Measurements from ENCODE around the gene LHFPL6. TPM values are rescaled to one million over a fixed set of nuclear protein-coding genes. Genes with fewer than 3 reads are reported as not detected.

Gene LHFPL6
- polyA plus RNA-seq, 3 donors: 0.14 to 0.59 (median 0.46) TPM

DNA sequence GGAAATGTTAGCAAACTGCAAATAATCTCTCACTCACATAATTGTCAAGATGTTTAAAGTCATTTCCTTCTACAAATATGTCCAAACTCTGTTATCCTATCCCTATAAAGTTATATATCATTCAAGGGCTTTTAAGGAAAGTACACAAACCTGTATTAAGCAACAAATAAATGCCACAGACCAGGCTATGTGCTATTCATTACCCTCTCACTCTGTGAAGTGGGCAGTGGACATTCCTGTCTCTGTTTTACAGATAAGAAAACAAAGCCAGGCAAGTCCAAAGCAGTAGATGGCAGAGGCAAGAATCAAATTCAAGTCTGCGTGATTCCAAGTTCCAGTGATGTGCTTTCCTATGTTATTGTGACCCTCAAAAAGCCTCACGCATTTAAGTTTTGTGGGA lies 140.6 kb downstream of the LHFPL6 start:
- Histone ChIP-seq H3K4me3 (replicated peaks in 1 of 3; ENCODE audit: low read depth in 2 of 3, low read length in 3 of 3) (no peak overlapping the region), H3K79me2 (ENCODE audit: insufficient read depth, low read length) (no peaks in the 10 kb centered on the region), H3K9me3 (replicated peaks in 1 of 2; ENCODE audit: control insufficient read depth in 1 of 2, insufficient read depth in 1 of 2, low read length in 2 of 2) (no peaks in the 10 kb centered on the region), H3K36me3 (replicated peaks in 1 of 2; ENCODE audit: control insufficient read depth in 1 of 2, insufficient read depth in 2 of 2, low read length in 2 of 2) (no peaks in the 10 kb centered on the region), H3K4me1 (ENCODE audit: control insufficient read depth in 1 of 2, insufficient read depth in 2 of 2, low read length in 2 of 2) (no peaks in the 10 kb centered on the region), H3K9ac (ENCODE audit: insufficient read depth, low read length, poor library complexity, severe bottlenecking) (no peak overlapping the region), H3K27me3 (ENCODE audit: control insufficient read depth in 2 of 2, insufficient read depth in 2 of 2, low read length in 2 of 2) (no peaks in the 10 kb centered on the region), H3K27ac (ENCODE audit: low read depth in 1 of 2, low read length in 2 of 2) (no peak overlapping the region), H4K20me1 (ENCODE audit: insufficient read depth, low read length) (no peaks in the 10 kb centered on the region), H2AFZ (ENCODE audit: insufficient read depth, low read depth, low read length, poor library complexity, severe bottlenecking) (no peak overlapping the region), H3K4me2 (replicated peaks; ENCODE audit: extremely low read depth, low read length, poor library complexity, severe bottlenecking) (no peak overlapping the region)
- DNase-seq: no peak
- Mint-ChIP-seq H3K4me1 (no peaks in the 10 kb centered on the region), H3K9me3 (peaks cover 0 to 5% (median 2%) of the 10 kb centered on the region in 7 donors), H3K27ac (no peak overlapping the region), H3K36me3 (no peaks in the 10 kb centered on the region), H3K4me3 (no peak overlapping the region), H3K27me3 (ENCODE audit: low read depth in 3 of 3) (peaks cover 0 to 2% (median 1%) of the 10 kb centered on the region in 3 donors)
- TF ChIP-seq, protein P1, sequence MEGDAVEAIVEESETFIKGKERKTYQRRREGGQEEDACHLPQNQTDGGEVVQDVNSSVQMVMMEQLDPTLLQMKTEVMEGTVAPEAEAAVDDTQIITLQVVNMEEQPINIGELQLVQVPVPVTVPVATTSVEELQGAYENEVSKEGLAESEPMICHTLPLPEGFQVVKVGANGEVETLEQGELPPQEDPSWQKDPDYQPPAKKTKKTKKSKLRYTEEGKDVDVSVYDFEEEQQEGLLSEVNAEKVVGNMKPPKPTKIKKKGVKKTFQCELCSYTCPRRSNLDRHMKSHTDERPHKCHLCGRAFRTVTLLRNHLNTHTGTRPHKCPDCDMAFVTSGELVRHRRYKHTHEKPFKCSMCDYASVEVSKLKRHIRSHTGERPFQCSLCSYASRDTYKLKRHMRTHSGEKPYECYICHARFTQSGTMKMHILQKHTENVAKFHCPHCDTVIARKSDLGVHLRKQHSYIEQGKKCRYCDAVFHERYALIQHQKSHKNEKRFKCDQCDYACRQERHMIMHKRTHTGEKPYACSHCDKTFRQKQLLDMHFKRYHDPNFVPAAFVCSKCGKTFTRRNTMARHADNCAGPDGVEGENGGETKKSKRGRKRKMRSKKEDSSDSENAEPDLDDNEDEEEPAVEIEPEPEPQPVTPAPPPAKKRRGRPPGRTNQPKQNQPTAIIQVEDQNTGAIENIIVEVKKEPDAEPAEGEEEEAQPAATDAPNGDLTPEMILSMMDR (IDR thresholded peaks at IDR 0.05): no peak
- intact Hi-C loops (cut with micrococcal nuclease): no loop called here
- WGBS (ENCODE audit: insufficient coverage): 100% methylated on average over 2 of the region's 2 CpGs

DNA sequence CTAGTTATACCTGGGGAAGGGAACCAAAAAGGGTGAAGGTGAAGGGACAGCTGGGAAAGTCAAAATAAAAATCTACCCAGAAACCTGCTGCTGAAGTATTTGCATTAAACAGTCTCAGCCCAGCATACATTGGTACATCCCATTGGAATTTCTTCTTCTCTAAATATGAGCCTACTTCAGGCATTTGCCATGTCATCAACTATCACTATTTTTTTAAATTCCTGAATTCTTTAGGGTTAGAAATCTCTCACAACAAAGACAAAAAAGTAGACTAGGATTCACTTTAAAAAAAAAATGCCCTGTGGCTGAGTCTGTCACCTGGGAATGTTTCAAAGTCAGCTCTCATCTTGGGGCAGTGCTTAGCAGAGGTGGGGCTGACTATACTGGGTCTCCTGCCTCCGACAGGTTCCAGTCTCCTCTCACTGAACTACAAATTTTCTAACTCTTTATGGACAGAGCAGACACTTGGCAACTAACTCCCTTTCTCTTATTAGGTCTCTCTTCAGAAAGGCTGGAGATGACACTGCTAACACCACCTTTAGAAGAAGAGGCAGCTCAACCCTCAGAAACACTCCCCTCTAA lies 141.2 kb downstream of the LHFPL6 start:
- Histone ChIP-seq H4K20me1 (ENCODE audit: insufficient read depth, low read length) (no peaks in the 10 kb centered on the region), H3K4me1 (ENCODE audit: control insufficient read depth in 1 of 2, insufficient read depth in 2 of 2, low read length in 2 of 2) (no peaks in the 10 kb centered on the region), H3K27ac (ENCODE audit: low read depth in 1 of 2, low read length in 2 of 2) (no peak overlapping the region), H3K4me3 (replicated peaks in 1 of 3; ENCODE audit: low read depth in 2 of 3, low read length in 3 of 3) (no peak overlapping the region), H3K36me3 (replicated peaks in 1 of 2; ENCODE audit: control insufficient read depth in 1 of 2, insufficient read depth in 2 of 2, low read length in 2 of 2) (no peaks in the 10 kb centered on the region), H3K79me2 (ENCODE audit: insufficient read depth, low read length) (no peaks in the 10 kb centered on the region), H3K9ac (ENCODE audit: insufficient read depth, low read length, poor library complexity, severe bottlenecking) (no peak overlapping the region), H3K27me3 (ENCODE audit: control insufficient read depth in 2 of 2, insufficient read depth in 2 of 2, low read length in 2 of 2) (no peaks in the 10 kb centered on the region), H2AFZ (ENCODE audit: insufficient read depth, low read depth, low read length, poor library complexity, severe bottlenecking) (no peak overlapping the region), H3K9me3 (replicated peaks in 1 of 2; ENCODE audit: control insufficient read depth in 1 of 2, insufficient read depth in 1 of 2, low read length in 2 of 2) (no peaks in the 10 kb centered on the region), H3K4me2 (replicated peaks; ENCODE audit: extremely low read depth, low read length, poor library complexity, severe bottlenecking) (no peak overlapping the region)
- Mint-ChIP-seq H3K4me3 (no peak overlapping the region), H3K27me3 (ENCODE audit: low read depth in 3 of 3) (peaks cover 0 to 2% (median 1%) of the 10 kb centered on the region in 3 donors), H3K4me1 (no peaks in the 10 kb centered on the region), H3K27ac (no peak overlapping the region), H3K9me3 (peaks cover 0 to 7% (median 3%) of the 10 kb centered on the region in 7 donors), H3K36me3 (no peaks in the 10 kb centered on the region)
- TF ChIP-seq, protein P1 (IDR thresholded peaks at IDR 0.05): no peak
- DNase-seq: no peak
- WGBS (ENCODE audit: insufficient coverage): no CpG with 5 or more reads among the region's 1 CpG
- intact Hi-C loops (cut with micrococcal nuclease): no loop called here

Measured in CD14-positive monocyte (primary cell).